NCI-H446 treated with DMSO at 0.1 percent for 48 hours (cell line): ENCODE results near the gene EYA4.

Experiments
- DNase-seq: peaks from one replicate; lab custom pipeline; 2025; lab: John Stamatoyannopoulos, UW

Gene EYA4

DNA sequence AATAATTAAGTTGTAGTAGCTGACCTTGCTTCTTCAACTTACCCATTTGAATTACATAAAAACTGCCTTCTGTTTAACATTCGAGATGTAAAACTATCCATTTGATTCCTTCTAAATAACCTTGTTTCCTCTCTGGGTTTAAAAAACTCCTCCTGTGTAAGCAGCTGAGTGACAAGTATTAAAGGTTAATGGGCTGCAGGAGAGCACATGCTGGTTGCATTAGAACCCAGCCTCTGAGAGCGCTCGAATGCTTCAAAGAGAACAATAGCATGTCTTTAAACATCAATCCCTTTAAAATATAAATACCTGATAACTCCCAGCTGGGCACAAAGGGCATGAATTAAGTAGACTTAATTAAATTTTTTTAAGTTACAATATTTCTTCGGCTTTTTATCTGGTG lies 215.8 kb downstream of the EYA4 start:
- DNase-seq = no peak

DNA sequence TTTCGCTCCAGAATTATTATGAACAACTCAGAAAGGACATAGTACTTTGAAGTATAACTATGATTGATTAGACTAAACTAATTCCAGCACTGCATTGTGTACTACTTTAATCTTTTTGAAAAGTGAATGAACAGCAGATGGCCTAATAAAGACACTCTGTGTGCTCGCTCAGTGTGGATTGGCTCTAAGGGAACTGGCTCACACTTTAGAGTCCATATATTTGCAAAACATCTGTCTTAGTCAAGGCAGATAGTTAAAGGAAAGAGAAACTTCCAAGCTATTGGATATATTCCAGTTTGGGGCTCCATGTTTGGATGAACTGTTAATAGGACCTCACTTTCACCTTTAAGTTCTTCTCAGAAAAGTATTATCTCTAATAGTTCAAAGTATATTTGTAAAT lies 218.9 kb downstream of the EYA4 start:
- DNase-seq = peak; percentile 73

DNA sequence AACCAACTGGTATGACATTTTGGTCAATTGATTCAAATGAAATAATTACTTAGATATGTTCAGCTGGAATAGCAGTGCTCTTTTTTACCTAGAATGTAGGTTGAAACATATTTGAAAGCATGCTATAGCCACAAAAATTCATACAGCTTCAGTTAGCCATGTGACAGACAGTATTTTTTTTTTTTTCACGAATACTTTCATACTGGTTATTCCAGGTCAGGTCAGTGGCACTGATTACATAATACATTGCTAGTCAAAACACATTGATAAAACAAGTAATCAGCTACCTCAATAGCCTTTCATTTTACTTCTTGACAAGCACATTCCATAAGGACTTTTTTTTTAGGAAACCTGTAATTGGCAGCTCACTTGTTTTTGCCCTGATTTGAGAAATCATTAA lies 222.6 kb downstream of the EYA4 start:
- no peak for DNase-seq

DNA sequence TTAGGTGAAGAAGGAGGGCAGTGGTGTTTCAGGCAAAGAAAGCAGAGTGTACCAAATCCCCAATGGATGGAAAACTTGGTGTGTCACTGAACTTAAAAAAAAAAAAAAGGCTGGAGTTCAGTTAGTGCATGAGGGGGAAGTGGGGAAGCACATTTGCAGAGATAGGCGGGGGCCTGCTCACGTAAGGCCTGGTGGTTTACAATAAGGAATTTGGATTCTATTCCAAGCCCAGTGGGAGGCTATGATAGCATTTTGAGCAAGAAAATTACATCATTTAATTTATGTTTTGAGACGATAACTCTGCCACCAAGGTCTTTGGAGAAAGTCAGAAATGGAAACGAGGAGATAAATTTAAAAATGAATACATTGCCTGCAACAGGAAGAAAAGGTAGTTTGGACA lies 225.5 kb downstream of the EYA4 start:
- DNase-seq = no peak

- DNase-seq = no peak
Measured at GRCh38 chr6:133467231-133467981, 226.2 kb downstream of the EYA4 start.

DNA sequence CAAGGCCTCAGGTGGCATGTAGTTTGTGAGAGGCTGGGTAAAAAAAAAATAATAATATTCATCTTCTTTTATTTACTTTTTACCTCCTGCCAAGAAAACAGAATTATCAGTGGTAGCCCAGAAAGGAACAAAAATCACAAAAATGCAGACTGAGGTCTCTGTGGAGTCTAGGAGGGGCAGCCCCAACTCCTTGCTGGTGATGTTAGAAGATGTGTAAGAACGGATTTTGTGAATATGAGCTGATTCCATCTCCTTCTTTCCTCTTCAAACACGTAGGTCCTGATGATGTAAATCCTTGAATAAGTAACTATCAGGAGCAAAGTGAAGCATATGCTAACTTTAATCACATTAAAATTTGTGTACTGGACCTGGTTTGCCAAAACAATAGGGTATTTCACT lies 226.8 kb downstream of the EYA4 start:
- no peak for DNase-seq

DNA sequence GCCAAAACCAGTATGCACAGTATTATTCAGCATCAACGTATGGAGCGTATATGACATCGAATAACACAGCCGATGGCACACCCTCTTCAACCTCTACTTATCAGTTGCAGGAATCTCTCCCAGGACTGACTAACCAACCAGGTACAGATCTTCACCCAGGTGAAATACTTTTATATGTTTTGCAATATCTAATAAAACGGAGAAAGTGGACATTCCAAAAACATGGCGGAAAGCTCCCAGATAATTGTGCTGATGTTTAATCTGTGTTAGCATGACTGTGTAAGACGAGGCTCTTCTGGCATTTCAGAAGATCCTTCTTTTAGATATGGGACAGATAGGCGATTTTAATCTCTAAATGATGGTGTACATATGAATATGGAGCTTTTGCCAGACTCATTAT lies 227.4 kb downstream of the EYA4 start:
- no peak for DNase-seq

DNA sequence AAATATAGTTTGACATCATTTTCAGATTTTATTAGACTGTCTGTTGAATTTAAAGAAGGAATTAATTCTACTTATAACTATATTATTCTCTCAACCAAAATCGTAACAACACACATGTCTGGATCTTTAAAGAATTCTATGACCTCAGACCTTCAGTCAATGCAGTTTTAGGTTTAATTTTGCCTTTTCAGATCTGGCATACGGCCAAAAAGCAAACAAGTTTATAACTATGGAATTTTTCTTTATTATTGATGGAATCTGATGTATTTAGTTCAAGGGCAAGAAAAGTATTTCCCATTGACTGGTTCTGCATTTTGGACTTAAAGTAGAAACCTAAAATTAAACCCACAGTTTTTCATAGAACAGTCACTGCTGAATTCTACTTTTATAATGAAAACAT lies 233.4 kb downstream of the EYA4 start:
- no peak for DNase-seq

- DNase-seq = no peak
Measured at GRCh38 chr6:133478673-133479072, 237.5 kb downstream of the EYA4 start.

- DNase-seq = no peak
Measured at GRCh38 chr6:133487174-133487573, 246.0 kb downstream of the EYA4 start.

GRCh38 chr6:133495205-133495903 lies 254.2 kb downstream of the EYA4 start:
- DNase-seq = no peak

DNA sequence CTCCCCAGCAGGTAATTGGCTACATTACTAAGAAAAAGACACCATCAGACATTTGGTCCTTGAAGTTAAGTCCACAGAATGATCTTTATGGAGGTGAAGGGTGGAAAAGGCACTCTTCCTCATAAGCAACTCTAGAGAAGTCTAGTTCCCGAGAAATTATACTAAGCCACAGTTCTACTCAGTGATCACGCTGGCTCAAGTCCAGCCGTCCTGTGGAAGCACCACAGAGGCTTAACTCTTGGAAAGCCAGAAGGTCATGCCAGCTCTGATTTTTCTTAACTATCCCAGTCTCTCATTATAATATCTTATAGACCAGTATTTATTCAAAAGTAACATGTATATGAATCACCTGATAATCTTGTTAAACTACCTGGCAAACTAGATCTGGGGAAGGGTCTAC lies 258.5 kb downstream of the EYA4 start:
- DNase-seq = no peak

DNA sequence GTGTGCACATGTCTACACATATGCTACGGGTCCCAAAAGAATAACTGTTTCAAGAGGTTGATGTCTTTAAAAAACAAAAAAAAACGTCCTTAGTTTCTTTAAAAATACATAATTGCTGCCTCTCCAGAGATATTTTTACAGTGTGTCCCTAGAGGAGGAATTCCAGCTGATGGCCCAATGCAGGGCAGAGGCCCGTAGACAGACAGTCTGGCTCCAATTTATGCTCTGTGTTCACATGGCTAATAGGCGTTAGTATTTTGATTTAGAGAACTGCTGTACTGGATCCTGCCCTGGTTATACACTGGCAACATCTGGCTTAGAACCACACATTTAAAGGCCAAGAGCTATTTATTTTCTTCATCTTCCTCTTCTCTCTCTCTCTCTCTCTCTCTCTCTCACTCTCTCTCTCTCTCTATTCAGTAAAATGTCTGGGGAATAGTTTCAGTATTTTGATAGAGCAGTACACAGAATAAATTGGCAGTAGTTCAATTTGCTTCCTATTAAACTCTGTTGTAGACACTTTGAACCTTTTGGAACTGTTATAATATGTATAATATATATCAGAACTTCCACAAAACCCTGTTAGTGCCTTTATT lies 260.6 kb downstream of the EYA4 start:
- DNase-seq = peak; percentile 48

GRCh38 chr6:133502441-133503335 lies 261.5 kb downstream of the EYA4 start:
- peak; percentile 87 for DNase-seq

DNA sequence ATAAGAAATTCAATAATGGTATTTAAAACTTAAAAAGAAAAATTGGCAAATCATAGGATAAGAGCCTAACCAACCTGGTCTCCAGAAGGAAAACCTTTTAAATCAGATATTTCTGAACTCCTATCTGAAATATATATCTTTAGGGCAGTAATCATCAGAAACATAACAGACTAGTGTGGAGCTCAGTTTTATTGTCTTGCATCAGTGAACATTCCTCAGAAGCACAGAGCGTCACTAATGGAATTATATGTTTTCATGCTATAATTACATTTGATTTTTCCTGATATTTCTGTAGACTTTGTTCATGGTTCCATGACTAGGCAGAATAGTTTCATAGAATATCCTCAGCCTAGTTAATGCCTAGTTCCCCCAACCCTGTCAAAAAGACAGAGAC lies 262.2 kb downstream of the EYA4 start:
- no peak for DNase-seq

GRCh38 chr6:133504158-133504557 lies 263.0 kb downstream of the EYA4 start:
- no peak for DNase-seq

DNA sequence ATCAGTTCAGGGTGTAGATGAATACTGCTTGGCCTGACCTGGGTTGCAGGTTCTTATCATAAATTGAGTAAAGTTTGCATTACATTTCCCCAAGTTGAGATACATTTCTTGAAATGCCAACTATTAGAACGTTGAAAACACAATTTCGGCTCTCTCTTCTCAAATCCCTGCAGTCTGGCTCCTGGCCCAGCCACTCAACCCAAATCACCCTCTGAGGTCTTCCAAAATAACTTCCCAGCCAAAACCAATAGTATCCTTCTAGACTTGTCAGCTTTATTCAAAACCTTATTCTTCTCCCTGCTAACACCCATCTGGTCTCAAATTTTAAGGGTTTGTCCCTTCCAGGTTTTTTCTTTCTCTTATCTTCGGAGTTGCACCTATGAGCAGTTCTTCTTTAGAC lies 263.6 kb downstream of the EYA4 start:
- DNase-seq = peak; percentile 76

DNA sequence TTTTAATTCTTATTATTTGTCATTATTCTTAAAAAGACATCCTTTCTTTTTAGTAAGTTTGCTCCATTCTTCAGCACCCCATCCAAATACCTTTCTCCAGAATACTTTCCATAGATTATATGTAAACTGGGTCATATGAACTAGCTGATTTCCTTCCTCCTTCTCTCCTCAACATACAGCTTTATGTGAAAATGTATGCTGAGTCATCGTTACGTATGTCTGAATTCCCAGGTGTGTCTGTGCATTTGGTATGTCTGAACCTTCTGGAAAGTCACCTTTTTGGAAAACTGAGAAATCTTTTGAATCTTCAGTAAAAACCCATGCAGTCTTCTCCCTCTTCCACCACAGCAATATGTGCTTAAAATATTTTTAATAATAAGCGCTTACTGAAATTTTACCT lies 264.5 kb downstream of the EYA4 start:
- DNase-seq = no peak

DNA sequence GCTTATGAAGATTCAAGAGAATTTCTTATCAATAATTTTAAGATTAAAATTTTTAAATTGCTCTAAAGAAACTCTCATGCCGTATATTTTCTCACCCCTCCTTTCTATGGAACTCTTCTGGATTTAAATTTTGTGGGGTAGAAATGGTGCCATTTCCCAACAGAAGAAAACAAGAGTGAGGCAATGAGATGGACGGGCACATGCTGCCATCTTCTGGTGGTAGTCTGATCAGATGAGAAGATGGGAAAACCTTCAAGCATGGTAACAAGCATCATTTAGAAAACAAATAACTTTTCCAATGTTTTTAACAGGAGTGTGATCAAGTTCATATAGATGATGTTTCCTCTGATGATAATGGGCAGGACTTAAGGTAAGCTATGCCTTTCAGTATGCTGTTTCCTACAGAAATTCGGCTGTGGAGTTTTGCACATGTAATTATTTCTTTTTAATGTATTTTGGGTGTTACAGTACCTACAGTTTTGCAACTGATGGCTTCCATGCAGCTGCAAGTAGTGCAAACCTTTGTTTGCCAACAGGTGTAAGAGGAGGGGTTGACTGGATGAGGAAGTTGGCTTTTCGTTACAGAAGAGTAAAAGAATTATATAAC lies 271.4 kb downstream of the EYA4 start:
- DNase-seq = no peak

- no peak for DNase-seq
Measured at GRCh38 chr6:133523816-133524215, 282.7 kb downstream of the EYA4 start.

DNA sequence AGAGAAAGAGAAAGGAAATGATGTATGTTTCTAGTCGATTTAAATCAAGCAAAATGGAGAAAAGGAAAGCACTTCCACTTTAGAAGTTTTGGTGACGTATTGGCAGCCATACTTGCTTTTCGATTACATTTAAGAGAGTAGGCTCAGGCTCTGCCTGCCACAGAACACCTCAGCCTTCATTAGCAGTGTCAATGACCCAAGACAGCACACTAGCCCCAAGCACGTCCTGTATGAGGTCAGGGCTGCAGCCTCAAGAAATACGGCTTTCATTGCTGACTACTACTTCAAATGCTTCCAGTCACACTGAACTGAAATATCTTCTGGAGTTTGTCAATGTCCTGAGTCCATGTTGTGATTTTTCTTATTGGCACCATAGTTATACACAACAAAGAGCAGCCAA lies 285.3 kb downstream of the EYA4 start:
- no peak for DNase-seq

GRCh38 chr6:133528566-133528965 lies 287.4 kb downstream of the EYA4 start:
- DNase-seq = no peak
